K562 (cell line): ENCODE results near the gene CROCC2.

Experiments
- C11orf30 ChIP-seq: fragments of 450-650 bp; IDR thresholded peaks from 2 replicates; pipeline ENCODE4 v1.6.1; 2016; ENCODE audit warnings: low read depth, mild to moderate bottlenecking
- CTCF ChIP-seq, 3 experiments: IDR thresholded peaks in 2 of 3; conservative IDR thresholded peaks in 1 of 3; 2 replicates each; pipeline ENCODE4 v1.5.1; 2011 to 2012; ENCODE audit warnings: low read length in 3 of 3, mild to moderate bottlenecking in 3 of 3, control low read depth in 2 of 3, improper control_type of control experiment in 1 of 3, inconsistent platforms in 1 of 3, low read depth in 1 of 3, mixed read lengths in 1 of 3, moderate library complexity in 1 of 3; ENCODE audit not compliant: insufficient read depth in 2 of 3
- HDGF ChIP-seq: fragments of 450-650 bp; IDR thresholded peaks from 2 replicates; pipeline ENCODE4 v1.6.1; 2016
- KAT8 ChIP-seq: fragments of 450-650 bp; IDR thresholded peaks from 2 replicates; pipeline ENCODE4 v1.6.1; 2016; ENCODE audit warnings: low read depth, mild to moderate bottlenecking
- MEF2A ChIP-seq: IDR thresholded peaks from 2 replicates; pipeline ENCODE4 v1.6.1; 2011; ENCODE audit warnings: low read depth, mild to moderate bottlenecking, low read length, moderate library complexity; ENCODE audit not compliant: control insufficient read depth
- POLR2A ChIP-seq: fragments of 450-650 bp; conservative IDR thresholded peaks from 2 replicates; pipeline ENCODE4 v1.6.1; 2016
- STAG1 ChIP-seq: sonication (generic); formaldehyde crosslinking; IDR thresholded peaks from 2 replicates; pipeline ENCODE4 v1.5.0; 2020; ENCODE audit warnings: missing genetic modification reagents, borderline replicate concordance
- TEAD4 ChIP-seq, 2 experiments: sonication (generic) in 1 of 2; formaldehyde crosslinking in 1 of 2; IDR thresholded peaks; 2 replicates each; pipeline versions ENCODE4 v1.6.1 to v1.8.0; 2012 to 2022; ENCODE audit warnings: borderline replicate concordance in 1 of 2, inconsistent platforms in 1 of 2, low read length in 1 of 2, mild to moderate bottlenecking in 1 of 2, missing genetic modification reagents in 1 of 2
- ZKSCAN8 ChIP-seq: fragments of 200-800 bp; sonication (Bioruptor generic); IDR thresholded peaks from 2 replicates; pipeline ENCODE4 v1.6.1; 2016; ENCODE audit warnings: missing genetic modification characterization, missing compliant biosample characterization
- ZNF253 ChIP-seq: fragments of 250-450 bp; sonication (Bioruptor Pico); conservative IDR thresholded peaks from 2 replicates; pipeline ENCODE4 v1.6.1; 2021; ENCODE audit warnings: mild to moderate bottlenecking
- TF ChIP-seq, protein P1 (sequence below): sonication (generic); formaldehyde crosslinking; IDR thresholded peaks from 2 replicates; pipeline ENCODE4 v1.8.1; 2023; ENCODE audit warnings: mild to moderate bottlenecking, missing genetic modification reagents

DNA sequence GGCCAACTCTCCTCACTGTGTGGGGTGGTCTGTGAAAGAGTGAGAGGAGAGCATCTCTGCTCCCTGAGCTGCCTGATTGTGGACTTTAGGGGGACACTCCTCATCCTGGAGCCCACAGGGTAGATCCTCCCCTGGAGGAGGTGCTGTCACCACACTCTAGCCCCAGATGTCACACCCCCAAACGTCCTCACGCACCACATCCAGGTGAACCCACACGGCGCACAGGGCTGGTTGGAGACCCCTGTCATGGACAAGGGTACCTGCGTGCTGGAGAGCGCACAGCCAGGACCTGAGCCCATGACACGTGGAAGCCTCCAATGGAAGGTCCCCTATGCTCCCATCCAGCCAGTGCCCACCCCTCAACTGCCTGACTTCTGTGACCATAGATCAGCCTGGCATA, 27.0 kb upstream of the CROCC2 start:
- TF ChIP-seq C11orf30: no peak
- TF ChIP-seq KAT8: no peak
- no peak for TF ChIP-seq POLR2A
- TF ChIP-seq MEF2A: no peak
- no peak for TF ChIP-seq ZNF253 (CRISPR knock-in tag)
- TF ChIP-seq, protein P1, sequence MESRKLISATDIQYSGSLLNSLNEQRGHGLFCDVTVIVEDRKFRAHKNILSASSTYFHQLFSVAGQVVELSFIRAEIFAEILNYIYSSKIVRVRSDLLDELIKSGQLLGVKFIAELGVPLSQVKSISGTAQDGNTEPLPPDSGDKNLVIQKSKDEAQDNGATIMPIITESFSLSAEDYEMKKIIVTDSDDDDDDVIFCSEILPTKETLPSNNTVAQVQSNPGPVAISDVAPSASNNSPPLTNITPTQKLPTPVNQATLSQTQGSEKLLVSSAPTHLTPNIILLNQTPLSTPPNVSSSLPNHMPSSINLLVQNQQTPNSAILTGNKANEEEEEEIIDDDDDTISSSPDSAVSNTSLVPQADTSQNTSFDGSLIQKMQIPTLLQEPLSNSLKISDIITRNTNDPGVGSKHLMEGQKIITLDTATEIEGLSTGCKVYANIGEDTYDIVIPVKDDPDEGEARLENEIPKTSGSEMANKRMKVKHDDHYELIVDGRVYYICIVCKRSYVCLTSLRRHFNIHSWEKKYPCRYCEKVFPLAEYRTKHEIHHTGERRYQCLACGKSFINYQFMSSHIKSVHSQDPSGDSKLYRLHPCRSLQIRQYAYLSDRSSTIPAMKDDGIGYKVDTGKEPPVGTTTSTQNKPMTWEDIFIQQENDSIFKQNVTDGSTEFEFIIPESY (CRISPR knock-in tag): no peak
- no peak for TF ChIP-seq STAG1 (CRISPR knock-in tag)
- TF ChIP-seq TEAD4 (IDR thresholded peaks at IDR 0.05; ENCODE audit: low read length): no peak
- no peak for TF ChIP-seq TEAD4 (CRISPR knock-in tag; IDR thresholded peaks at IDR 0.05; ENCODE audit: borderline replicate concordance)
- no peak for TF ChIP-seq ZKSCAN8
- no peak for TF ChIP-seq HDGF
- no peak for TF ChIP-seq CTCF (IDR thresholded peaks at IDR 0.05 in 2 of 3, conservative IDR thresholded peaks at IDR 0.05 in 1 of 3; ENCODE audit: insufficient read depth in 2 of 3, low read depth in 1 of 3, low read length in 3 of 3)
